BE2C (cell line): ENCODE results near the gene TSPAN12.

Experiments
- DNase-seq: peaks from one replicate; pipeline ENCODE4 v3.0.0-alpha.2; 2020
- H3K27me3 ChIP-seq: fragments of 250-450 bp; sonication (Bioruptor Pico); 2 replicates; pipeline ENCODE4 v1.5.1; 2020; ENCODE audit warnings: mild to moderate bottlenecking
- H3K36me3 ChIP-seq: fragments of 250-450 bp; sonication (Bioruptor Pico); 2 replicates; pipeline ENCODE4 v1.5.1; 2020; ENCODE audit warnings: mild to moderate bottlenecking
- H3K4me1 ChIP-seq: fragments of 250-450 bp; sonication (Bioruptor Pico); 2 replicates; pipeline ENCODE4 v1.5.1; 2020
- H3K4me3 ChIP-seq: 2 replicates; pipeline ENCODE4 v1.5.1; 2011; ENCODE audit warnings: low read depth, low read length
- H3K9me3 ChIP-seq: fragments of 250-450 bp; sonication (Bioruptor Pico); 2 replicates; pipeline ENCODE4 v1.5.1; 2020
- TF ChIP-seq, protein P1 (sequence below): IDR thresholded peaks from 2 replicates; pipeline ENCODE4 v1.5.1; 2012; ENCODE audit warnings: mild to moderate bottlenecking, low read depth, low read length

Gene TSPAN12

DNA sequence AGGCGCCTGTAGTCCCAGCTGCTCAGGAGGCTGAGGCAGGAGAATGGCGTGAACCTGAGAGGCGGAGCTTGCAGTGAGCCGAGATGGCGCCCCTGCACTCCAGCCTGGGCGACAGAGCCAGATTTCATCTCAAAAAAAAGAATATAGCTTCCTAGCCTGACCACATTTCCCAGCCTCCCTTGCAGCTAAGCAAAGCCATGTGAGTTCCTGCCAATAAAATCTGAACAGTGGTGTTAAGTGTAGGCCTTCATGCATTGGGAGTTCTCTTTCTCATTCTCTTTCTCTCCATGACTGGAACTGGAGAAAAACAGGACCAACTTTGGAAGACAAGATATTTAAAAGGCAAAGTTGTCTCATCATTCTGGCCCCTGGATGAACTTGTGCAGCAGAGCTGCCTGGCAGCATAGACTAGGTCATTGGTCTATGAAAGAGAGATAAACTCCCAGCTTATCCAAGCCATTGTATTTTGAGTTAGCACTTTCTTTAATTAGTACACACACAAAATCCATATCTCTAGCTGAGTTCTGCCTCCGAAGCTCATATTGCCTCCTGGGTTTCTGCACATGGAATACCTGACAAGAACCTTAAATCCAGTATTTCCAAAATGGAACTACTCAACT is 60.8 kb downstream of the TSPAN12 start:
- H3K36me3 ChIP-seq = no peaks in the 10 kb centered on the region

GRCh38 chr7:120794106-120794729 is 63.7 kb downstream of the TSPAN12 start:
- no peaks in the 10 kb centered on the region for H3K27me3 ChIP-seq
- DNase-seq = no peak
- no peak overlapping the region for H3K4me3 ChIP-seq
- H3K9me3 ChIP-seq = no peaks in the 10 kb centered on the region
- TF ChIP-seq, protein P1, sequence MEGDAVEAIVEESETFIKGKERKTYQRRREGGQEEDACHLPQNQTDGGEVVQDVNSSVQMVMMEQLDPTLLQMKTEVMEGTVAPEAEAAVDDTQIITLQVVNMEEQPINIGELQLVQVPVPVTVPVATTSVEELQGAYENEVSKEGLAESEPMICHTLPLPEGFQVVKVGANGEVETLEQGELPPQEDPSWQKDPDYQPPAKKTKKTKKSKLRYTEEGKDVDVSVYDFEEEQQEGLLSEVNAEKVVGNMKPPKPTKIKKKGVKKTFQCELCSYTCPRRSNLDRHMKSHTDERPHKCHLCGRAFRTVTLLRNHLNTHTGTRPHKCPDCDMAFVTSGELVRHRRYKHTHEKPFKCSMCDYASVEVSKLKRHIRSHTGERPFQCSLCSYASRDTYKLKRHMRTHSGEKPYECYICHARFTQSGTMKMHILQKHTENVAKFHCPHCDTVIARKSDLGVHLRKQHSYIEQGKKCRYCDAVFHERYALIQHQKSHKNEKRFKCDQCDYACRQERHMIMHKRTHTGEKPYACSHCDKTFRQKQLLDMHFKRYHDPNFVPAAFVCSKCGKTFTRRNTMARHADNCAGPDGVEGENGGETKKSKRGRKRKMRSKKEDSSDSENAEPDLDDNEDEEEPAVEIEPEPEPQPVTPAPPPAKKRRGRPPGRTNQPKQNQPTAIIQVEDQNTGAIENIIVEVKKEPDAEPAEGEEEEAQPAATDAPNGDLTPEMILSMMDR = no peak
- H3K36me3 ChIP-seq = no peaks in the 10 kb centered on the region
- H3K4me1 ChIP-seq = no peaks in the 10 kb centered on the region

More for the DNA sequence above, 60.8 kb downstream of the TSPAN12 start:
- no peaks in the 10 kb centered on the region for H3K4me1 ChIP-seq
- H3K27me3 ChIP-seq = no peaks in the 10 kb centered on the region; the same call in 1 of the 2 replicates
- no peak overlapping the region for H3K4me3 ChIP-seq
- no peaks in the 10 kb centered on the region for H3K9me3 ChIP-seq
- DNase-seq = no peak
- TF ChIP-seq, protein P1 = no peak

DNA sequence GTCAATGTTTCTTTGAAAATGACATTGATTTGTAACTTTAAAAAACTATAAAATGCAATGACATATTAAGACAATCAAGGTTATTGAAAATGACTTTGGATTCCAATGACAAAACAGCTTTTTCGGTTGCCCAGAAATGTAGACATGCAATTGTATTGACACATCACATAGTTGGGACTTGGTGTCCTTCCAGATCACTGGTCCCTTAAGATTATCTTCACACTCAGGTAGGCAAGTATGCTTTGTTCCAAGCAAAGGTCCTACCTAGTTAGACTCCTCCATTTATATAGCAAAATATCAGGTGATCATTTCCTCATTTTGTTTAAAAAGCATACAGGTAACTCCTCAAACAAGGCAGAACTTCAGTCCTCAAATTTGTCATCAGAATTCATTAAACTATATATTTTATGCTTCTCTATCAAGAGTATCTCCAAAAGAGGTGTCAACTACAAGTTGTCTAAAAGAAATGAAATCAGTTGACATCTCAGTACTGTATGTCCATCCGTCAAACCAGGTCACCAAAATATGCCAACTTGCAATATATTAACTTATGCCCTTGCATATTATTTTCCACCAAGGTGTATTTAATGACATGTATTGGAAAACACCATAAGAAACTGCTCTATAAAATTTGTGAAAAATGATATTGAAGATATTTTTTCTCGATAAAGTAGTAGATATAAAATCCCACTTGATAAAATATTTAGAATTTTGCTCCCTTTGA is 64.6 kb downstream of the TSPAN12 start:
- no peak for DNase-seq
- Histone ChIP-seq H3K4me3 (no peak overlapping the region), H3K9me3 (no peaks in the 10 kb centered on the region), H3K4me1 (no peaks in the 10 kb centered on the region), H3K36me3 (no peaks in the 10 kb centered on the region), H3K27me3 (no peaks in the 10 kb centered on the region; the same call in 1 of the 2 replicates)
- TF ChIP-seq, protein P1 = no peak

GRCh38 chr7:120792861-120793130 is 65.1 kb downstream of the TSPAN12 start:
- H3K4me3 ChIP-seq = no peak overlapping the region
- H3K9me3 ChIP-seq = no peaks in the 10 kb centered on the region
- H3K36me3 ChIP-seq = no peaks in the 10 kb centered on the region
- no peak for DNase-seq
- TF ChIP-seq, protein P1 = no peak
- H3K4me1 ChIP-seq = no peaks in the 10 kb centered on the region
- H3K27me3 ChIP-seq = no peaks in the 10 kb centered on the region; the same call in 1 of the 2 replicates

- Histone ChIP-seq H3K27me3 (no peaks in the 10 kb centered on the region; the same call in 1 of the 2 replicates), H3K36me3 (no peaks in the 10 kb centered on the region), H3K4me1 (no peaks in the 10 kb centered on the region), H3K4me3 (no peak overlapping the region), H3K9me3 (no peaks in the 10 kb centered on the region)
- peak; percentile 81 for DNase-seq
- TF ChIP-seq, protein P1 = peak; percentile 98
Observed at GRCh38 chr7:120792091-120792860, 65.7 kb downstream of the TSPAN12 start.
